Measurements from ENCODE around the gene ELMO2.
A peak's percentile ranks its signal among the peaks of the same experiment; 100 is the strongest.

ELMO2 gene

DNA sequence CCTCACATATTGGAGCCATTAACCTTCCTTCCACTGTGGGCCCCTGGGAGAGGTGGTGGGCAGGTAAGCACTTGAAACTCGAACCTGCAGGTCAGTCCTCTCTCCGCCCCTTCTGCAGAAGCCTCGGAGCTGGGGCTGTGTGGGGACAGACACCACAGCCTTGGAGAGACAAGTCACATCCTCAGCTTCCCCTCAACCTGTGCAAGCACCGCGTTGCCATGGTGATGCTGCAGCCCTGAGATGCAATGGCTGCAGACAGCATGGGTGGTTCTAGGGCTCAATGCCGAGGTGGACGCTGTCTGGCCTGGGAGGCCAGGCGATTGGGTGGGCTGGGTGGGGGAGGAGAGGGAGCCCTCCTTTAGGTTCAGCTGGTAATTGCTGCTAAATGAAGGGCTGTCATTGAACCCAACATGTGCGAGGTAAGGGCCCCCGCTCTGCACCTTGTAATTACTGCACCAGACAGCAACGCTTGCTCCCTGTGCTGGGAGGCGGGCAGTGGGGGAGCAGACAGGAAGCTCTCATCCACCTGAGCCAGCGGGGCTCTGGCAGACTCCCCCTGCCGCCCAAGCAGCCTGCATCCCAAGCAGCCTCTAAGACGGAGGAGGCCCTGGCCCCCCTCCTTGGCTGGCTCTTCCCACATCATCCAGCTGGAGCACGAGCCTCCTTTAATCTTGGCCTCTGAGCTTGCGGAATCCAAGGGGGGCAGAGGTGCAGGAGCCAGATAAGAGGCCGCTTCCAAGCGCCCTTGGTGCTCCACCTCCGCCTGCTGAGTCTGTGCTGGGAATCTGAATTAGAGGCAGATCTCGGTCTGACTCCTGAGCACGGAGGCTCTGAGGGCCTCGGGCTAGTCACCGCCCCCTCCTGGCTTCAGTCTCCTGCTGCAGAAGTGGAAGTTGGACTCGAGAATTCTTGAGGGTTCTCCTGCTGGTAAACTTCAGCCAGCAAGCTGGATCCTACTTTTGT, 58.3 kb downstream of the ELMO2 start:
- FAIRE-seq: no peak
- TF ChIP-seq POLR2A (IDR thresholded peaks at IDR 0.05; ENCODE audit: low read depth, low read length): no peak
- no peak for TF ChIP-seq TAF1 (IDR thresholded peaks at IDR 0.05; ENCODE audit: borderline replicate concordance, low read depth, low read length)
- no peak for TF ChIP-seq POLR2AphosphoS5 (IDR thresholded peaks at IDR 0.05; ENCODE audit: low read depth, low read length)
- no peak for DNase-seq (ENCODE audit: insufficient read length)

DNA sequence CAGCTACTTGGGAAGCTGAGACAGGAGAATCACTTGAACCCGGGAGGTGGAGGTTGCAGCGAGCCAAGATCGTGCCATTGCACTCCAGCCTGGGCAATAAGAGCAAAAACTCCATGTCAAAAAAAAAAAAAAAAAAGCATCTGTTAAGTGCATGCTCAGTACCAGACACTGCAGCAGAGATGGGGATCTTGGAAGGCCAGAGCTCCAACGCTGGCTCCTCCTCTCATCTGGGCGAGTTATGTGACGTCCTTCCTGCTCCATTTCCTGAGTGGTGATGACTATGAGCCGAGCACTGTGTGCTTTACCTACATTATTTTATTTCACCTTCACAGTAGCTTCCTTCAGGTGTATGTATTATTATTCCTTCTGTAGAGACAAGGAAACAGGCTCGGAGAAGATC, 59.6 kb downstream of the ELMO2 start:
- TF ChIP-seq POLR2A (IDR thresholded peaks at IDR 0.05; ENCODE audit: low read depth, low read length) (no peak), POLR2AphosphoS5 (IDR thresholded peaks at IDR 0.05; ENCODE audit: low read depth, low read length) (no peak), TAF1 (IDR thresholded peaks at IDR 0.05; ENCODE audit: borderline replicate concordance, low read depth, low read length) (no peak)
- DNase-seq (ENCODE audit: insufficient read length): no peak
- FAIRE-seq: no peak

DNA sequence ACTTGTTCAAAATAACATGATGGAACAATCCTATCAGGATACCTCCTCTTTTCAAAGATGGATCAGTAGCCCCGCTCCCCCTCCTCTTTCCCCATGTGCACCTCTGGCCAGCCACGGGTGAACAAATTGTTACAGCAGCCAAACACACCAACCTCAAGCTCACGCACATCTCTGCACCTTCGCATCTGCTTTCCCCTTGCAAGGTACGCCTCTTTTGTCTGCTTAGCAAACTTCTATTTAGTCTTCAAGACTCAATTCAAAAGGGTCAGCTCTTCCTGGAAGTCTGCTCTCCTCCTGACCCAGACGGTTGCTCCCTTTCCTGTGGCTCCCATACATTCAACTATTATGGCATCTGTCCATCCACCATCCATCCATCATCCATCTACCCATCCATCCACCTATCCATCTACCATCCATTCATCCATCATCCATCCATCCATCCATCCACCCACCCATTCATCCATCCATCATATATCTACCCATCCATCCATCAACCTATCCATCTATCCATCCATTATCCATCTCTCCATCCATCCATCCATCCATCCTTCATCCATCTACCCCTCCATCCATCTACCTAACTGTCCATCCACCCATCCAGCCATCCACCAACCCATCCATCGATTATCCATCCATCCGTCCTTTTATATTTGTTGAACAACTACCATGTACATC, 61.8 kb downstream of the ELMO2 start:
- DNase-seq (ENCODE audit: insufficient read length) (no peak), FAIRE-seq (peak; percentile 36)
- no peak for TF ChIP-seq TAF1 (IDR thresholded peaks at IDR 0.05; ENCODE audit: borderline replicate concordance, low read depth, low read length)
- TF ChIP-seq POLR2A (IDR thresholded peaks at IDR 0.05; ENCODE audit: low read depth, low read length): no peak
- no peak for TF ChIP-seq POLR2AphosphoS5 (IDR thresholded peaks at IDR 0.05; ENCODE audit: low read depth, low read length)

DNA sequence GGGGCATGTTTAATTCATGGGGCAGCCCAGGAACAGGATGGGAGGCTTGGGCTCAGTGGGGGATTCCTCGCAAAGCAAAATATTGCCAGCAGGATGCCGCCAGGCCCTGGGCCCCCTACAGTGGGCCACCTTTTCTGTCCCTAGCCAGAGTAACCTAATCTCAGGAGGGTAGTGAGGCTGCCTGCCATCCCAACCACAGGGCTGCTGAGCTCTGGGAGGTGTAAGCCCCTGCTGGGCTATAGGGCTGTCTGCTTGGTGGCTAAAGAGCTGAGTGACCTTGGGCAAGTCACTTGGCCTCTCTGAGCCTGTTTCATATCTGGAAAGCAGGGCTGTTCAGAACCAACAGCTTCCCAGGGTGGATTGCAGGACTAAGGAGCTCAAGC, 62.4 kb downstream of the ELMO2 start:
- FAIRE-seq: no peak
- no peak for DNase-seq (ENCODE audit: insufficient read length)
- TF ChIP-seq POLR2A (IDR thresholded peaks at IDR 0.05; ENCODE audit: low read depth, low read length) (no peak), POLR2AphosphoS5 (IDR thresholded peaks at IDR 0.05; ENCODE audit: low read depth, low read length) (peak; percentile 15; the same call in 1 of the 2 replicates)

DNA sequence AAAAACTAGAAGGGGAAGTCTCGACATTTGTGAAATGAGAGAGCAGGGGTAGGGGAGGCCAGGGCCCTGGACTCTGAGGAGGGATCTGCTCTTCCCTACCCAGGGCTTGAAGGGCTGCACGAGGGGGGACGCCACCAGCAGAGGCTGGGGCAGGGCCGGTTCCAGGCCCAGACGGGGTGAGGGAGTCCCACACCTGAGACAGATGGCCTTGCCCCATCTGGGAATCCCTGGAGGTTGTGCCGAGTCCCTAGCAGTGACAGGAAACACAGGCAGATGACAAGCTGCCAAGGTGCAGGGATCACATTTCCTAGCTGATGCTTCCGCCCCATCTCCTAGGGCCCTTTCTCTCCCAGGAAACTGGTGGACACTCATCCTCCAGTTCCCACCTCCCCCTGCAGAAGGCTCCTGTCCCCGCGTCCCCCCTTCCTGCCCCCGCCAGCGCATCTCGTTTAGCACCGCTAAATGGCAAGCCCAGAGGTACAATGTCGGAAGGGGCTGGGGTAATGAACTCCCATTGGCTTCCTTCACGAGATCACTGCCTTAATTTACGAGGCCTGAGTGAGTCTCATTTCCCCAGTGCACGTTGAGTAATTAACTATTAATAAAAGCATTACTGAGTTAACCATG, 63.0 kb downstream of the ELMO2 start:
- FAIRE-seq (no peak), DNase-seq (ENCODE audit: insufficient read length) (no peak)
- no peak for TF ChIP-seq POLR2AphosphoS5 (IDR thresholded peaks at IDR 0.05; ENCODE audit: low read depth, low read length)
- TF ChIP-seq POLR2A (IDR thresholded peaks at IDR 0.05; ENCODE audit: low read depth, low read length): no peak
- no peak for TF ChIP-seq TAF1 (IDR thresholded peaks at IDR 0.05; ENCODE audit: borderline replicate concordance, low read depth, low read length)

DNA sequence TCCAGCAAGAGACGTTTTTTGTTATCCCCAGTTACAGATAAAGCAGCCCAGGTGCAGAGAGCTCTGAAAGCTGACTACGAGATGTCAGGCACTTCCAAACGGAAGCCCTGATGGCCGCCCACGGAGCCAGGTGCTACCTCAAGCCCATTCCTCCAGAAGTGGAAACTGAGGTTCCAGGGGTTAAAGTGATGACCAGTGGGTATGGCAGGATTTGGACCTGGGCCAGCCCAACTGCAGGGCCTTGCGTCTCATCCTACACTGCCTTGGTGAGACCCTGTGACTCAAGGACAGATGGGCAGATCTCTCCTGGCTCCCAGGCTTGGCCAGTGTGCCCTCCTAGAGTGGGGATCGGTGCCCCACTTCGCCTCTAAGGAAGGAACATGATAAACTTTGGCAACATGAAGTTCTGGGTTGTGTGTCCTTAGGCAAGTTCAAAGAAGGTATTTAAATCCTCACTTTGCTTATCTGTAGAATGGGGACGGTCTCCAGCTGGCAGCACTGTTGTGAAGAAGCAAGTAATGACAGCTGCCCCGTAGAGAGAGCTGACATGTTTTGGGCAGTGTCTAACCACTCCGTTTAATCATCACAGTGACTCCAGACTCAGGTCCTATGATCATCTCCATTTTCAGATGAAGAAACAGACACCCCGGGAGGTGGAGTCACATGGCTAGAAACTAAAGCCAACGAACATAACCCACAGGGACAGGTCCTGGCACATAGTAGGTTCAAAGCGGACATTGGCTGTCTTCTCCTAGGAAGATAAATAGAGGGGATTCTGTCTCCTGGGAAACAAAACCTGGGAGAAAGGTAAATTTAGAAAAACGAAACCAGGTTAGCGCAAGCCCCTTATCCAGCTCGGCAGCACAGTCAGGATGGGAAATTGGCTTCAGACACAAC, 63.7 kb downstream of the ELMO2 start:
- DNase-seq (ENCODE audit: insufficient read length) (no peak), FAIRE-seq (no peak)

DNA sequence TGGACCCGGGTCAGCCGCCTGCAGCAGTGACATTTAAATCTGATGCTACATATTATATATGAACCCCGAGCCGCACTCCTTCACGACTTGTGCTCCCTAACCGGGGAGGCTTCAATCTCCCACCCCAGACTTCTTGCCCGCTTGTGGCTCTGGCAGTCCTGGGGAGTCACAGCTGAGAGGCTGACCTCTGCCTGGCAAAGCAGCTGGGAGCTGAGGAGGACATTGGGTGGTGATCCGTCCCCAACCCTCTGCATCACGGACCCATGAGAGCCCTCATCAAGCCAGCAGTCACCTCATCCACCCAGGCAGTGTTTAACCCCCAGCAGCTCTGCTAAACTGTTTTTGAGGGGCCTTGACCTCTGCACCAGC, 64.4 kb downstream of the ELMO2 start:
- TF ChIP-seq TAF1 (IDR thresholded peaks at IDR 0.05; ENCODE audit: borderline replicate concordance, low read depth, low read length) (no peak), POLR2AphosphoS5 (IDR thresholded peaks at IDR 0.05; ENCODE audit: low read depth, low read length) (no peak), POLR2A (IDR thresholded peaks at IDR 0.05; ENCODE audit: low read depth, low read length) (no peak)
- no peak for DNase-seq (ENCODE audit: insufficient read length)
- no peak for FAIRE-seq

More for the DNA sequence above, 63.7 kb downstream of the ELMO2 start:
- no peak for TF ChIP-seq TAF1 (IDR thresholded peaks at IDR 0.05; ENCODE audit: borderline replicate concordance, low read depth, low read length)
- TF ChIP-seq POLR2AphosphoS5 (IDR thresholded peaks at IDR 0.05; ENCODE audit: low read depth, low read length): no peak

DNA sequence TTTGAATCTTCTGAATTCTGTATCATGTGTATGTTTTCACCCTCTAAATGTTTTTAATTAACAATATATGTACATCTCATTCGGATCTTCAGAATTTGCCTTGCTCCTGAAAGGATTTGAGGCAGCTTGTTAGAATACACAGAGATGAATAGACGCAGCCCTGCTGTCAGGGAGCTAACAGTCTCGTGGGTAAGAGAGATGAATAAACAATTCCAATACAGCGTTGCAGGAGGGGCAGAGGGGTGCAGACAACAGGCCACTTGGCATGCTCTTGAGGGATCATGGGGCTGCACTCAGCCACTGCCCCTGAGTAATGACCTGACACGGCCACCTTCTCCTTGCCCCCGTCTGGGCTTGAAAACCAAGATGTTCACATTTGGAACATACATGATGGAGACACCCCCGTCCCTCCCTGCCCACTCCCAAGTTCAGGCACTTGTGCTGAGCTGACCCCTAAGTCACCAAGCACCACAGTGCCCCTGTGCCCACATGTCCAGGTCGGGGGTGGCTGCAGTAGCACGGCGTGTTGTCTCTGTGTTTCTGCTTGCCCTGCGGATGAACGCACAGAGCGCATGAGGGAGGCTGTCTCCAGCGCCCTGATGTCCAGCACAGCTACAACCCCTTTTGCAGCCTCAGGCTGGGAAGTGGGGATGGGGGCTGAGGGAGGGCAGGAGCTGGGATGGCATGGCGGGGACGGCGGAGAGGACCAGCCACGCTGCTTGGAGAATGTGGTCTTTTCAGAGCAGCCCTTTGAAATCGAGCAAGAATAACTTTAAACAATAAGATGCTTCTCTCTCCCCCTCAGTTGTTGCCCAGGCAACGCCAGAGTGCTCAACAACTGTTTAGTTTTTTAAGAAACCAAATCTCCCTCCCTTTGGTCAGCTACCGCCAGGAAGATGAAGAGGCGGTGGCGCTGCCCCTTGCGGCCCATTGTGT, 65.1 kb downstream of the ELMO2 start:
- FAIRE-seq (no peak), DNase-seq (ENCODE audit: insufficient read length) (no peak)
- TF ChIP-seq TAF1 (IDR thresholded peaks at IDR 0.05; ENCODE audit: borderline replicate concordance, low read depth, low read length): no peak
- TF ChIP-seq POLR2A (IDR thresholded peaks at IDR 0.05; ENCODE audit: low read depth, low read length): no peak
- no peak for TF ChIP-seq POLR2AphosphoS5 (IDR thresholded peaks at IDR 0.05; ENCODE audit: low read depth, low read length)

DNA sequence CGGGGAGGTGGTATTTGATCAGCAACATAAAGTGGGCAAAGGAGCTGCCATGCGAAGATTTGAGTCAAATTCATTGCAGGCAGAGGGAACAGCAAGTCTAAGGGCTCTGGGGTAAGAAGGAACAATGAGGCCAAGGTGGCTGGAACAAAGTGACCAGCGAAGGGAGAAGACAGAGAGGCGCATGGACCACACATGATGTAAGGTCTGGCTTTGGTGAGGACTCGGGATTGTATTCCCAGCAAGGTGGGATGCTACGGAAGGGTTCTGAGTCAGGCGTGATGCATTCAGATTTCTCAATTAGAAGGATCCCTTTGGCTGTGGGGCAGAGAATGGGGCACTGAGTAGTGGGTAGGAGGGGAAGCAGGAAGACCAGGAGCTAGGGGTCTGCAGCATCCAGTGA, 67.4 kb downstream of the ELMO2 start:
- no peak for FAIRE-seq
- no peak for DNase-seq (ENCODE audit: insufficient read length)
- TF ChIP-seq POLR2A (IDR thresholded peaks at IDR 0.05; ENCODE audit: low read depth, low read length) (no peak), TAF1 (IDR thresholded peaks at IDR 0.05; ENCODE audit: borderline replicate concordance, low read depth, low read length) (no peak)

DNA sequence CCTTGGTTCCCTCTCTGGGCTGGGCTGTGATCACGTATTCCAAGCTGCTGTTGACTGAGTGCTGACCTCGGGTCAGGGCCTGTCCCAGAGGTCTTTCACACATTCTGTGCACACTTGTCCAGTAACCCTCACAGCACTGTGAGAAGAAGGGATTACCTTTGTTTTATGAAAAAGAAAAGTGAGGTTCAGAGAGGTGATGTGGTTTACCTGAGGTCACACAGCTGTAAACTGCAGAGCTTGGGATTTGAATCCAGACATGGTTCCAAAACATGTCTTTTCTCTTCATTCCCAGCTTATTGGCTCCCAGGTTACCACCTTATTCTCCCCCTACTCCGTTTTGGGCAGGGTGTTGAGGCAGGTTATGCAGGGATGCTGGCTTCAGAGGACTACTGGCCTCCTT, 69.7 kb downstream of the ELMO2 start:
- FAIRE-seq (no peak), DNase-seq (ENCODE audit: insufficient read length) (no peak)
- no peak for TF ChIP-seq POLR2A (IDR thresholded peaks at IDR 0.05; ENCODE audit: low read depth, low read length)
- no peak for TF ChIP-seq TAF1 (IDR thresholded peaks at IDR 0.05; ENCODE audit: borderline replicate concordance, low read depth, low read length)
- no peak for TF ChIP-seq POLR2AphosphoS5 (IDR thresholded peaks at IDR 0.05; ENCODE audit: low read depth, low read length)
